ENCODE measurements around the gene GRIK4. TPM values are rescaled to one million over a fixed set of nuclear protein-coding genes. Genes with fewer than 3 reads are reported as not detected.

Gene GRIK4
- total and polyA plus RNA-seq, 9 of the 15 experiments (the other 6 are each of a cell fraction or from before 2014, with no cell fraction given) = not detected

GRCh38 chr11:120811199-120811598 is 299.7 kb downstream of the GRIK4 start:
- no peaks in the 10 kb centered on the region for H3K9me1 ChIP-seq (ENCODE audit: control insufficient read depth, insufficient read depth, low read length)
- no peak for DNase-seq (ENCODE audit: extremely low read depth in 1 of 4, low spot score in 3 of 4)
- no peak for ATAC-seq
- no peak for FAIRE-seq
- H3K27ac ChIP-seq (ENCODE audit: extremely low read depth, low read depth, low read length) = no peak overlapping the region
- TF ChIP-seq, protein P1, sequence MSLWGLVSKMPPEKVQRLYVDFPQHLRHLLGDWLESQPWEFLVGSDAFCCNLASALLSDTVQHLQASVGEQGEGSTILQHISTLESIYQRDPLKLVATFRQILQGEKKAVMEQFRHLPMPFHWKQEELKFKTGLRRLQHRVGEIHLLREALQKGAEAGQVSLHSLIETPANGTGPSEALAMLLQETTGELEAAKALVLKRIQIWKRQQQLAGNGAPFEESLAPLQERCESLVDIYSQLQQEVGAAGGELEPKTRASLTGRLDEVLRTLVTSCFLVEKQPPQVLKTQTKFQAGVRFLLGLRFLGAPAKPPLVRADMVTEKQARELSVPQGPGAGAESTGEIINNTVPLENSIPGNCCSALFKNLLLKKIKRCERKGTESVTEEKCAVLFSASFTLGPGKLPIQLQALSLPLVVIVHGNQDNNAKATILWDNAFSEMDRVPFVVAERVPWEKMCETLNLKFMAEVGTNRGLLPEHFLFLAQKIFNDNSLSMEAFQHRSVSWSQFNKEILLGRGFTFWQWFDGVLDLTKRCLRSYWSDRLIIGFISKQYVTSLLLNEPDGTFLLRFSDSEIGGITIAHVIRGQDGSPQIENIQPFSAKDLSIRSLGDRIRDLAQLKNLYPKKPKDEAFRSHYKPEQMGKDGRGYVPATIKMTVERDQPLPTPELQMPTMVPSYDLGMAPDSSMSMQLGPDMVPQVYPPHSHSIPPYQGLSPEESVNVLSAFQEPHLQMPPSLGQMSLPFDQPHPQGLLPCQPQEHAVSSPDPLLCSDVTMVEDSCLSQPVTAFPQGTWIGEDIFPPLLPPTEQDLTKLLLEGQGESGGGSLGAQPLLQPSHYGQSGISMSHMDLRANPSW (CRISPR knock-in tag; IDR thresholded peaks at IDR 0.05) = no peak
- TF ChIP-seq FOXK1 (CRISPR knock-in tag; IDR thresholded peaks at IDR 0.05; ENCODE audit: borderline replicate concordance) (no peak), BRD4 (IDR thresholded peaks at IDR 0.05) (no peak), RHOXF2B (CRISPR knock-in tag; conservative IDR thresholded peaks at IDR 0.05) (no peak), RBM17 (IDR thresholded peaks at IDR 0.05; ENCODE audit: borderline replicate concordance, low read depth, low read length) (no peak), ZNF140 (CRISPR knock-in tag; IDR thresholded peaks at IDR 0.05) (no peak), NFE2 (IDR thresholded peaks at IDR 0.05; ENCODE audit: low read depth) (no peak), RNF2 (IDR thresholded peaks at IDR 0.05) (no peak), GATA2 (CRISPR knock-in tag; IDR thresholded peaks at IDR 0.05) (no peak), OTX1 (CRISPR knock-in tag; IDR thresholded peaks at IDR 0.05) (no peak), ZNF124 (CRISPR knock-in tag; IDR thresholded peaks at IDR 0.05) (no peak), FUS (optimal IDR thresholded peaks at IDR 0.05; ENCODE audit: low read depth, low read length) (no peak), NCOA6 (IDR thresholded peaks at IDR 0.05) (no peak), ETS1 (conservative IDR thresholded peaks at IDR 0.05; ENCODE audit: control insufficient read depth, low read depth, low read length) (no peak), ZBTB2 (IDR thresholded peaks at IDR 0.05) (no peak), EGR1 (conservative IDR thresholded peaks at IDR 0.05) (no peak)
- intact Hi-C loops (cut with micrococcal nuclease) (no loop called here), in situ Hi-C loops (cut with MboI) (no loop called here)
- WGBS (ENCODE audit: insufficient coverage, low coverage, missing lambda C conversion rate) = 10% methylated on average over 5 of the region's 5 CpGs
- no peaks in the 10 kb centered on the region; the same call in 1 of the 2 replicates for H4K20me1 ChIP-seq (replicated peaks; ENCODE audit: control insufficient read depth, insufficient read depth, low read length)
- peaks cover 8 to 36% of the 10 kb centered on the region in 2 experiments; a peak in 3 of 5 replicates for H3K27me3 ChIP-seq (ENCODE audit: control insufficient read depth in 2 of 2, insufficient read depth in 2 of 2, low read length in 2 of 2)
- POLR2A ChIA-PET = no interaction called here
- no peaks in the 10 kb centered on the region for H3K9me3 ChIP-seq (replicated peaks; ENCODE audit: control insufficient read depth, insufficient read depth, low read depth, low read length)
- H3K4me2 ChIP-seq (ENCODE audit: insufficient read depth, low read length) = no peak overlapping the region
- no peaks in the 10 kb centered on the region for H3K79me2 ChIP-seq (ENCODE audit: control insufficient read depth, insufficient read depth, low read length)
- no peak overlapping the region for H3K4me3 ChIP-seq
- no peak overlapping the region for H3K9ac ChIP-seq (ENCODE audit: insufficient read depth in 1 of 2, low read depth in 2 of 2, low read length in 2 of 2)
- H3K4me1 ChIP-seq (replicated peaks in 1 of 2; ENCODE audit: control insufficient read depth in 2 of 2, insufficient read depth in 2 of 2, low read length in 2 of 2) = no peaks in the 10 kb centered on the region
- no TSS peak for BruUV-seq (replicated peaks)
- CTCF ChIA-PET (ENCODE audit: low intra/inter-chr PET ratio) = no interaction called here
- H3K36me3 ChIP-seq (ENCODE audit: control insufficient read depth, insufficient read depth, low read length) = no peaks in the 10 kb centered on the region
- no peak overlapping the region for H2AFZ ChIP-seq (ENCODE audit: low read depth, low read length)

All from K562 (cell line).